Smooth muscle cell (in vitro differentiated cells): ENCODE measurements around the gene HS3ST5. TPM values are rescaled to one million over a fixed set of nuclear protein-coding genes. Genes with fewer than 3 reads are reported as not detected.
A peak's percentile ranks its signal among the peaks of the same experiment; 100 is the strongest.

Source experiments
- DNase-seq: peaks from one replicate; lab custom pipeline; 2025; ENCODE audit not compliant: unreplicated experiment; lab: John Stamatoyannopoulos, UW
- H2AFZ ChIP-seq: fragments of 200-600 bp; sonication (generic); 2 replicates; pipeline ENCODE4 v1.6.0; 2016; ENCODE audit warnings: antibody characterized with exemption, low read depth, mild to moderate bottlenecking
- H3F3A ChIP-seq: fragments of 200-600 bp; sonication (generic); 2 replicates; pipeline ENCODE4 v1.6.0; 2017; ENCODE audit warnings: antibody characterized with exemption, low read depth
- H3K27ac ChIP-seq: fragments of 200-600 bp; sonication (generic); 2 replicates; pipeline ENCODE4 v1.5.1; 2016; ENCODE audit warnings: low read depth, mild to moderate bottlenecking
- H3K27me3 ChIP-seq: fragments of 200-600 bp; sonication (generic); 2 replicates; pipeline ENCODE4 v1.6.1; 2016; ENCODE audit warnings: low read depth, mild to moderate bottlenecking
- H3K36me3 ChIP-seq: fragments of 200-600 bp; sonication (generic); 2 replicates; pipeline ENCODE4 v1.5.1; 2016; ENCODE audit warnings: low read depth
- H3K4me1 ChIP-seq: fragments of 200-600 bp; sonication (generic); 2 replicates; pipeline ENCODE4 v1.5.1; 2016; ENCODE audit warnings: low read depth
- H3K4me2 ChIP-seq: fragments of 200-600 bp; sonication (generic); 2 replicates; pipeline ENCODE4 v1.6.0; 2016; ENCODE audit warnings: mild to moderate bottlenecking
- H3K4me3 ChIP-seq: fragments of 200-600 bp; sonication (generic); 2 replicates; pipeline ENCODE4 v1.5.1; 2016; ENCODE audit warnings: mild to moderate bottlenecking
- H3K79me2 ChIP-seq: fragments of 200-600 bp; sonication (generic); 2 replicates; pipeline ENCODE4 v1.6.0; 2016; ENCODE audit warnings: low read depth, mild to moderate bottlenecking
- H3K9ac ChIP-seq: fragments of 200-600 bp; sonication (generic); 2 replicates; pipeline ENCODE4 v1.6.0; 2016; ENCODE audit warnings: low read depth
- H3K9me3 ChIP-seq: fragments of 200-600 bp; sonication (generic); replicated peaks from 2 replicates; pipeline ENCODE4 v1.5.1; 2016; ENCODE audit warnings: low read depth
- H4K20me1 ChIP-seq: fragments of 200-600 bp; sonication (generic); 2 replicates; pipeline ENCODE4 v1.6.0; 2016; ENCODE audit warnings: low read depth
- CTCF ChIP-seq: fragments of 200-600 bp; sonication (generic); IDR thresholded peaks from 2 replicates; pipeline ENCODE4 v1.5.1; 2017; ENCODE audit warnings: borderline replicate concordance, mild to moderate bottlenecking, antibody characterized with exemption; ENCODE audit not compliant: insufficient read depth, poor library complexity, severe bottlenecking
- WGBS: methylation state at CpG from one replicate; pipeline ENCODE4 v1.1.7; 2016; ENCODE audit warnings: low lambda C conversion rate; 5-methylcytosine and 5-hydroxymethylcytosine counted together
- polyA plus RNA-seq: library from polyadenylated mRNA; unstranded; fragments of >200 nt; fragmentation: Nextera tagmentation; extraction: Ambion mirVana; gene quantifications from 2 replicates; pipeline ENCODE4 v1.2.1, GENCODE V29; 2016
- total RNA-seq: library from RNA; depleted of rRNA; stranded (reverse); fragments of >200 nt; gene quantifications from 2 replicates; pipeline ENCODE4 v1.2.3, GENCODE V29; 2014

The HS3ST5 gene
- total and polyA plus RNA-seq, 2 experiments from 2014 or later = 0.18 to 0.25 TPM

GRCh38 chr6:114100215-114100994, 242.4 kb downstream of the HS3ST5 start:
- no peak for DNase-seq
- Histone ChIP-seq H3K9ac (no peak overlapping the region), H3K79me2 (no peaks in the 10 kb centered on the region), H4K20me1 (no peaks in the 10 kb centered on the region), H3K27ac (no peak overlapping the region), H3K27me3 (no peaks in the 10 kb centered on the region), H3K9me3 (no peaks in the 10 kb centered on the region), H3K4me2 (peak overlapping the region; percentile 35), H2AFZ (peak overlapping the region; percentile 73), H3K36me3 (no peaks in the 10 kb centered on the region), H3F3A (no peaks in the 10 kb centered on the region), H3K4me3 (no peak overlapping the region), H3K4me1 (no peaks in the 10 kb centered on the region)
- 64% methylated on average over 10 of the region's 10 CpGs for WGBS
- no peak for TF ChIP-seq CTCF

- Histone ChIP-seq H3K27me3 (no peaks in the 10 kb centered on the region), H4K20me1 (no peaks in the 10 kb centered on the region), H3K4me2 (no peak overlapping the region), H3K36me3 (no peaks in the 10 kb centered on the region), H3K9me3 (no peaks in the 10 kb centered on the region), H3K4me3 (no peak overlapping the region), H3F3A (no peaks in the 10 kb centered on the region), H3K4me1 (no peaks in the 10 kb centered on the region), H2AFZ (no peak overlapping the region), H3K79me2 (no peaks in the 10 kb centered on the region), H3K27ac (no peak overlapping the region), H3K9ac (no peak overlapping the region)
- WGBS = 10% methylated on average over 2 of the region's 2 CpGs
- TF ChIP-seq CTCF = peak; percentile 91
- DNase-seq = no peak
Observed at GRCh38 chr6:114096561-114097172, 246.2 kb downstream of the HS3ST5 start.

GRCh38 chr6:114092943-114093342, 249.9 kb downstream of the HS3ST5 start:
- no peak overlapping the region for H3K4me2 ChIP-seq
- no peaks in the 10 kb centered on the region for H3F3A ChIP-seq
- no peak for TF ChIP-seq CTCF
- H3K27ac ChIP-seq = no peak overlapping the region
- H3K79me2 ChIP-seq = no peaks in the 10 kb centered on the region
- H3K4me1 ChIP-seq = no peaks in the 10 kb centered on the region
- H3K36me3 ChIP-seq = no peaks in the 10 kb centered on the region
- no peaks in the 10 kb centered on the region for H3K27me3 ChIP-seq
- no peaks in the 10 kb centered on the region for H4K20me1 ChIP-seq
- H3K9me3 ChIP-seq = no peaks in the 10 kb centered on the region
- no peak for DNase-seq
- H3K9ac ChIP-seq = no peak overlapping the region
- 93% methylated on average over 2 of the region's 2 CpGs for WGBS
- H2AFZ ChIP-seq = no peak overlapping the region
- no peak overlapping the region for H3K4me3 ChIP-seq
